GM18519 (cell line): ENCODE data around the gene THRA.
"Not testable (repeated sequence)": the region's sequence is repeated elsewhere in the genome, so short reads cannot be mapped to it uniquely, and the experiment has no call there.

ENCODE experiments used
- ATAC-seq: cut with Tn5 transposase; IDR thresholded peaks from one replicate; pipeline ENCODE4 v1.9.1; 2021; ENCODE audit warnings: mild to moderate bottlenecking, moderate library complexity; ENCODE audit not compliant: unreplicated experiment, low FRiP score

The THRA gene

GRCh38 chr17:40139566-40140058, 76.8 kb downstream of the THRA start:
- ATAC-seq, result no peak

GRCh38 chr17:40143166-40143565, 80.4 kb downstream of the THRA start:
- not testable (repeated sequence) for ATAC-seq
